ENCODE results near the gene EZH2. TPM values are rescaled to one million over a fixed set of nuclear protein-coding genes. Genes with fewer than 3 reads are reported as not detected.

Gene EZH2
- polyA plus RNA-seq, 2 of the 4 experiments (the other 2 are of a cell fraction), result 36.6 to 45.7 TPM

GRCh38 chr7:148893071-148893470 is 9.0 kb upstream of the EZH2 start:
- ATAC-seq, result no peak
- CTCF ChIA-PET, result interaction anchor here (1.0 to 1.4 kb wide), 2 partner anchors 17 to 57 kb away, joined by 3 to 4 read pairs; no protein-coding TSS in a partner anchor
- no peak for DNase-seq (ENCODE audit: low read depth in 1 of 2, low spot score in 1 of 2)
- no peak for TF ChIP-seq KDM5A (IDR thresholded peaks at IDR 0.05)
- TF ChIP-seq TP53 (CRISPR knock-in tag; IDR thresholded peaks at IDR 0.05), result no peak
- no peak for TF ChIP-seq EP300 (IDR thresholded peaks at IDR 0.05)
- no peak for TF ChIP-seq ZC3H11A (IDR thresholded peaks at IDR 0.05)
- TF ChIP-seq, protein P1, sequence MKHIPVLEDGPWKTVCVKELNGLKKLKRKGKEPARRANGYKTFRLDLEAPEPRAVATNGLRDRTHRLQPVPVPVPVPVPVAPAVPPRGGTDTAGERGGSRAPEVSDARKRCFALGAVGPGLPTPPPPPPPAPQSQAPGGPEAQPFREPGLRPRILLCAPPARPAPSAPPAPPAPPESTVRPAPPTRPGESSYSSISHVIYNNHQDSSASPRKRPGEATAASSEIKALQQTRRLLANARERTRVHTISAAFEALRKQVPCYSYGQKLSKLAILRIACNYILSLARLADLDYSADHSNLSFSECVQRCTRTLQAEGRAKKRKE (CRISPR knock-in tag; IDR thresholded peaks at IDR 0.05; ENCODE audit: low read depth), result no peak
- TF ChIP-seq E2F6 (IDR thresholded peaks at IDR 0.05; ENCODE audit: borderline replicate concordance, low read depth), result no peak
- no peak for TF ChIP-seq FOSB (CRISPR knock-in tag; IDR thresholded peaks at IDR 0.05)
- TF ChIP-seq RARB (CRISPR knock-in tag; IDR thresholded peaks at IDR 0.05), result no peak
- no peak for TF ChIP-seq MAZ (IDR thresholded peaks at IDR 0.05; ENCODE audit: borderline replicate concordance, low read depth, low read length)
- no peak for TF ChIP-seq RCOR1 (IDR thresholded peaks at IDR 0.05; ENCODE audit: low read depth, low read length)
- TF ChIP-seq, protein P2, sequence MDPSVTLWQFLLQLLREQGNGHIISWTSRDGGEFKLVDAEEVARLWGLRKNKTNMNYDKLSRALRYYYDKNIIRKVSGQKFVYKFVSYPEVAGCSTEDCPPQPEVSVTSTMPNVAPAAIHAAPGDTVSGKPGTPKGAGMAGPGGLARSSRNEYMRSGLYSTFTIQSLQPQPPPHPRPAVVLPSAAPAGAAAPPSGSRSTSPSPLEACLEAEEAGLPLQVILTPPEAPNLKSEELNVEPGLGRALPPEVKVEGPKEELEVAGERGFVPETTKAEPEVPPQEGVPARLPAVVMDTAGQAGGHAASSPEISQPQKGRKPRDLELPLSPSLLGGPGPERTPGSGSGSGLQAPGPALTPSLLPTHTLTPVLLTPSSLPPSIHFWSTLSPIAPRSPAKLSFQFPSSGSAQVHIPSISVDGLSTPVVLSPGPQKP (IDR thresholded peaks at IDR 0.05; ENCODE audit: low read depth, low read length), result no peak
- no peak for TF ChIP-seq FOSL2 (IDR thresholded peaks at IDR 0.05)
- no peak for TF ChIP-seq FOSL2 (CRISPR knock-in tag; IDR thresholded peaks at IDR 0.05)
- no peak for TF ChIP-seq ZSCAN20 (CRISPR knock-in tag; IDR thresholded peaks at IDR 0.05)
- no peak for TF ChIP-seq HOXA7 (CRISPR knock-in tag; IDR thresholded peaks at IDR 0.05)
- no peak for TF ChIP-seq CEBPB (IDR thresholded peaks at IDR 0.05)
- TF ChIP-seq, protein P3, sequence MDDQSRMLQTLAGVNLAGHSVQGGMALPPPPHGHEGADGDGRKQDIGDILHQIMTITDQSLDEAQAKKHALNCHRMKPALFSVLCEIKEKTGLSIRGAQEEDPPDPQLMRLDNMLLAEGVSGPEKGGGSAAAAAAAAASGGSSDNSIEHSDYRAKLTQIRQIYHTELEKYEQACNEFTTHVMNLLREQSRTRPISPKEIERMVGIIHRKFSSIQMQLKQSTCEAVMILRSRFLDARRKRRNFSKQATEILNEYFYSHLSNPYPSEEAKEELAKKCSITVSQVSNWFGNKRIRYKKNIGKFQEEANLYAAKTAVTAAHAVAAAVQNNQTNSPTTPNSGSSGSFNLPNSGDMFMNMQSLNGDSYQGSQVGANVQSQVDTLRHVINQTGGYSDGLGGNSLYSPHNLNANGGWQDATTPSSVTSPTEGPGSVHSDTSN (IDR thresholded peaks at IDR 0.05), result no peak
- TF ChIP-seq NR3C1 (IDR thresholded peaks at IDR 0.05), result no peak
- POLR2A ChIA-PET, result interaction anchor here (0.6 kb wide), 1 partner anchor 172 kb away, joined by 3 read pairs; no protein-coding TSS in a partner anchor
- no peaks in the 10 kb centered on the region for H3K4me1 ChIP-seq
- H3K4me2 ChIP-seq, result no peak overlapping the region
- FAIRE-seq, result no peak
- H3K27ac ChIP-seq, result no peak overlapping the region
- no peak overlapping the region for H3K4me3 ChIP-seq
- no peaks in the 10 kb centered on the region for H3K9me3 ChIP-seq
- WGBS (ENCODE audit: missing lambda C conversion rate), result 41% methylated on average over 2 of the region's 2 CpGs

DNA sequence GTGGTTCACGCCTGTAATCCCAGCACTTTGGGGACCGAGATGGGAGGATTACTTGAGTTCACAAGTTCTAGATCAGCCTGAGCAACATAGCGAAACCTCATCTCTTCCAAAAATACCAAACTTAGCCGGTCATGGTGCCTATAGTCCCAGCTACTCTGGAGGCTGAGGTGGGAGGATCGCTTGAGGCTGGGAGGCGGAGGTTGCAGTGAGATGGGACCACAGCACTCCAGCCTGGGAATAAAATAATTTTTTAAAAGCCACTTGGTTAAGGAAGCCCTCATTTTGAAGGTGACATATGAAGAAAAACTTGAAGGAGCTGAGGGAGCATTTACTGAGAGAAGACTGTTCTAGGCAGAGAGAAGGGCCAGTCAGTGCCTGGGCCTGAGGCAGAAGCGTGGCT is 4.2 kb upstream of the EZH2 start:
- Histone ChIP-seq H3K4me3 (no peak overlapping the region), H3K4me1 (0 out of 3 replicates have a peak, but pooled peaks cover 3% of the 10 kb centered on the region), H3K9me3 (no peaks in the 10 kb centered on the region), H3K4me2 (no peak overlapping the region), H3K27ac (no peak overlapping the region)
- CTCF ChIA-PET, result interaction anchor here (1.2 to 2.2 kb wide), 3 partner anchors 11 to 53 kb away, joined by 4 to 9 read pairs (median 6); no protein-coding TSS in a partner anchor
- POLR2A ChIA-PET, result no interaction called here
- TF ChIP-seq, protein P4, sequence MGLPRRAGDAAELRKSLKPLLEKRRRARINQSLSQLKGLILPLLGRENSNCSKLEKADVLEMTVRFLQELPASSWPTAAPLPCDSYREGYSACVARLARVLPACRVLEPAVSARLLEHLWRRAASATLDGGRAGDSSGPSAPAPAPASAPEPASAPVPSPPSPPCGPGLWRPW (IDR thresholded peaks at IDR 0.05), result no peak
- no peak for FAIRE-seq
- 92% methylated on average over 7 of the region's 7 CpGs for WGBS (ENCODE audit: missing lambda C conversion rate)
- DNase-seq (ENCODE audit: low read depth in 1 of 2, low spot score in 1 of 2), result no peak
- ATAC-seq, result no peak

- no peak for FAIRE-seq
- Histone ChIP-seq H3K4me1 (peaks cover 10% of the 10 kb centered on the region; the same call in 2 of the 3 replicates), H3K27ac (no peak overlapping the region), H3K9me3 (no peaks in the 10 kb centered on the region), H3K4me2 (no peak overlapping the region), H3K4me3 (no peak overlapping the region)
- DNase-seq (ENCODE audit: low read depth in 1 of 2, low spot score in 1 of 2), result no peak
- WGBS (ENCODE audit: missing lambda C conversion rate), result 82% methylated on average over 4 of the region's 4 CpGs
- ATAC-seq, result no peak
- ChIA-PET CTCF (interaction anchor here (1.2 to 2.2 kb wide), 3 partner anchors 13 to 55 kb away, joined by 4 to 9 read pairs (median 5); no protein-coding TSS in a partner anchor), POLR2A (interaction anchor here (0.6 kb wide), 1 partner anchor 46 kb away, joined by 4 read pairs; no protein-coding TSS in a partner anchor)
- no peak for TF ChIP-seq ZSCAN20 (CRISPR knock-in tag; IDR thresholded peaks at IDR 0.05)
- TF ChIP-seq JUNB (IDR thresholded peaks at IDR 0.05), result no peak
- TF ChIP-seq HOXB13 (CRISPR knock-in tag; IDR thresholded peaks at IDR 0.05; ENCODE audit: low read depth), result no peak
- TF ChIP-seq FOXS1 (CRISPR knock-in tag; IDR thresholded peaks at IDR 0.05), result no peak
- TF ChIP-seq SREBF2 (IDR thresholded peaks at IDR 0.05), result no peak
- no peak for TF ChIP-seq MYC (IDR thresholded peaks at IDR 0.05; ENCODE audit: borderline replicate concordance, low read length)
- no peak for TF ChIP-seq USF2 (IDR thresholded peaks at IDR 0.05)
- no peak for TF ChIP-seq EHF (CRISPR knock-in tag; IDR thresholded peaks at IDR 0.05)
- no peak for TF ChIP-seq REST (IDR thresholded peaks at IDR 0.05)
- TF ChIP-seq KDM5A (IDR thresholded peaks at IDR 0.05), result no peak
Observed at GRCh38 chr7:148886844-148887243, 2.8 kb upstream of the EZH2 start.
